Muscle of arm (tissue), 12 donors: ENCODE results near the gene ARHGDIG. TPM values are rescaled to one million over a fixed set of nuclear protein-coding genes. Genes with fewer than 3 reads are reported as not detected.

Experiments
- DNase-seq: peaks from one replicate; pipeline ENCODE4 v3.0.0-alpha.2; 2013
- polyA plus RNA-seq, 12 donors: library from polyadenylated mRNA; unstranded; fragments of 120-200 nt; gene quantifications; one replicate each; pipeline ENCODE4 v1.2.1, GENCODE V29; 2013; ENCODE audit not compliant: insufficient read length in 12 of 12

The ARHGDIG gene
- polyA plus RNA-seq, 12 donors = 0.53 to 2.4 (median 0.93) TPM; not detected in 3

DNA sequence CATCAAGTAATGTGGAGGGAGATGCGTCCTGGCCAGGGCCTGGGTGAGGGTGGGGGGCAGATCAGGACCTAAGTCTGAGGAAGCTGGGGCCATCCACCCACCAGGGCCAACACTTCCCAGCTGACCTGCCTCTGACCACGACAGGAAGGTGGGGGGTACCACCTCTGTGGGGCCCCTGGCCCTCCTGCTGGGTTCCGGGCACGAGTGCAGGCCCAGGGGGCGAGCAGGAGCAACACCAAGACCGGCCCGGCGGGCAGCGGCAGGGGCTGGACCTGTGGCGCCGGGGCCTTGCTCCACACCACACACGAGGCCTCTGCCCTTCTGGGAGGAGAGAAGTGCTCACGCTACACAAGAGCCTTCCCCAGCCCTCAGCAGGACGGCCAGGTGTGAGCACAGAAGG, 15.9 kb downstream of the ARHGDIG start:
- no peak for DNase-seq

DNA sequence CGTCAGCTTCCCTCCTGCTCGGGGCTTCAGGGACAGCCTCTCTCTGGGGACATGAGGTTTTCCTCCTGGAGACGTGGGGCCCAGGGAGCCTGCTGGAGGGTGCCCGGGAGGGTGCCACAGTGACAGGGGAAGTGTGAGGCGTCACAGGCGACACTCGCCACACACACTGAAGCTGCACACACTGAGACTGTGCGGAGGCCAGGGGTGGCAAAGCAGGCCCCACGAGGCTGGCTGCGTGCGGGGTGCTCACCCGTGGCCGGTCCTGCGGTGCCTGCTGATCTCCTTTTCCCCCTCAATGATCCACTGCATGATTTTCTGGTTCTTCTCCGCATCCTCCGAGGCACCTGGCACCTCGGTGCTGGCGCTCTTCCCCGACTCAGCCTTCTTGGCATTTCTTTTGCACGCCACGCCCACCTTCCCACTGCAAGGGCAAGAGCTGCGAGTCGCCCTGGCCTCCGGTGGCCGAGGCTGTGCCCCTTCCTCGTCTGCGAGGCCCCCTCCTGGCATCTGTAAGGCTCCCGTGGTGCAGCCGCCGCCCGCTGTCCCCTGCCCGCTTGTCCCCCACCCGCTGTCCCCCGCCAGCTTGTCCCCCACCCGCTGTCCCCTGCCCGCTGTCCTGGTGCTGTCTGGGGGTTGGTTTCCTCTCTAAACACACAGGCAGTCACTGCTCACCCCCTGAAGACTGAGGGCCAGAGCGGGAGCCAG, 16.6 kb downstream of the ARHGDIG start:
- DNase-seq = no peak

DNA sequence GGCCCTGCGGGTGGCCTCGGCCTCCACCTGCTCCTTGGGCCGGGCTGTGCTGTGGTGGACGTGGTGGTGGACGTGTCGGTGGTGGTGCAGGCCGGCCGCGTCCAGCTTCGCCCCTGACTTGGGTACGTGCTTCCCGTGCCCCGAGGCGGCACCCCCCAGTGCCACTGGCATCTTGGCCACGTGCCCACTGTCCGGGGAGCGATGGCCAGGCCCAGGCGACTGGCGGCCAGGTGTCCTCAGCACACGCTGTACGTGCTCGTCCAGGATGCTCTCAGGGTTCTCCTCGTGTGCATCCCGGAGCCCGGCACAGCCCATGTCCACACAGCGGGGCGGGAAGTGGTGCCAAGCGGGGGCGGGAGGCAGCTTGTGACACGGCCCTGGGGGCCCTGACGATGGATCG, 17.4 kb downstream of the ARHGDIG start:
- DNase-seq = no peak

DNA sequence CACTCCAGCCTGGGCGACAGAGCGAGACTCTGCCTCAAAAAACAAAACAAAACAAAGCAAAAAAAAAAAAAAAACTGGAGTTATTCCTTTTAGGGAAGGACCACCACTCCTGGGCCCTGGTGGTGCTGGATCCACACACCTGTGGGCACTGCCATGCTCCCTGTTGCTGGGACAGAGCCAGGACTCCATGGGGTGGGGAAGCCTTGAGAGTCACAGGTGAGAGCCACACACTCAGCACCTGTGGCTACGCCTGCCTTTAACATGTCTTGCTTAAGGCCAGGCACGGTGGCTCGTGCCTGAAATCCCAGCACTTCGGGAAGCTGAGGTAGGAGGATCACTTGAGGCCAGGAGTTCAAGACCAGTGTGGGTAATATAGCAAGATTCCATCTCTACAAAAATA, 20.8 kb downstream of the ARHGDIG start:
- no peak for DNase-seq

DNA sequence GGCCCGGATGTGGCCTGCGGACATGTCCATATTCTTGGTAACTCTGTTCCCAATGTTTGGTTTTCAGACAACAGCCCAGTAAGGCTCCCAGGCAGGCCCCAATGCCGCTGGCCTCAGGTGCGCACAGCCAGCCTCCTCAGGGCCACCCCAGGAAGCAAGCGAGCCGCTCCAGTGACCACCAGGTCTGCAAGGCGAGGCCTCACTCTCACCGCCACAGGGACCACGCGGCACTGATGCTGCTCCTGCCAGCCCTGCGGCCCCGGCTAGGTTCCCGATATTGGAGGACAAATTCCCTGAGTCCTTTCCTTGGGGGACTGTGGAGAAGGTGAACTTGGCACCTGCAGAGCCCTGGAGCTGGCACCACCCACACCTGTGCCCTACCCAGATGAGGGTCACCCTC, 21.6 kb downstream of the ARHGDIG start:
- DNase-seq = no peak

DNA sequence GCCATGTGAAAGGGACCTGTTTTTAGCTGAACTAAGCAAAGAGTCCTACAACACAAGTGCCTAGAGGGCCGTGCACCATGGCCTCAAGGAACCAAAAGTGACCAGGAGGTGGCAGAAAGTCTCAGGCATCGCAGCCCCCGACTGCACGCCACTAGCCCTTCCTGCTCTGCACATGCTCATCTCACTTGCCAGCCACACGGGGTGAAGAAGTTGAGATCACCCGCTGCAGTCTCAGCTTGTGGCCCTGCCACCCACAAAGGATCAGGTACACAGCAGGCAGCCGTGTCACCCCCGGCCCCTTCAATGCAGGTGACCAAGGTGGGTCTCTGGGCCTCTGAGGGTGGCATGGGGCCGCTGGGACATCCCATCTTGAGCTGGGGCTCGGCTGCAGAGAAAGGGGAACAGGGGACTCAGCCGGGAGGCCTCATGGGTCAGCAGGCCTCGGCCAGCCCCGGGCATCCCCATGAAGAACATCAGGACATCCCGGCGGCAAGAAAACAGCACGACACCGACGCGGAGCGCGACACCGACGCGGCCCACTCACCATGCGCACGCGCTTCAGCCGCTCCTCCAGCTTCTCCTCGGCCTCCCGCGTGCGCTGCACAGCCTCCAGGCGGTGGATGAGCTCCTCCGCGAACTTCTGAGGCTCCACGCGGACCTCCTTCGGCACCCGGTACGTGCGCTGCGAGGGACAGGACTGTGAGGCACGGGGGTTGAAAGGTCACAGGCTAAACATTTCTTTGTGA, 23.5 kb downstream of the ARHGDIG start:
- DNase-seq = no peak

DNA sequence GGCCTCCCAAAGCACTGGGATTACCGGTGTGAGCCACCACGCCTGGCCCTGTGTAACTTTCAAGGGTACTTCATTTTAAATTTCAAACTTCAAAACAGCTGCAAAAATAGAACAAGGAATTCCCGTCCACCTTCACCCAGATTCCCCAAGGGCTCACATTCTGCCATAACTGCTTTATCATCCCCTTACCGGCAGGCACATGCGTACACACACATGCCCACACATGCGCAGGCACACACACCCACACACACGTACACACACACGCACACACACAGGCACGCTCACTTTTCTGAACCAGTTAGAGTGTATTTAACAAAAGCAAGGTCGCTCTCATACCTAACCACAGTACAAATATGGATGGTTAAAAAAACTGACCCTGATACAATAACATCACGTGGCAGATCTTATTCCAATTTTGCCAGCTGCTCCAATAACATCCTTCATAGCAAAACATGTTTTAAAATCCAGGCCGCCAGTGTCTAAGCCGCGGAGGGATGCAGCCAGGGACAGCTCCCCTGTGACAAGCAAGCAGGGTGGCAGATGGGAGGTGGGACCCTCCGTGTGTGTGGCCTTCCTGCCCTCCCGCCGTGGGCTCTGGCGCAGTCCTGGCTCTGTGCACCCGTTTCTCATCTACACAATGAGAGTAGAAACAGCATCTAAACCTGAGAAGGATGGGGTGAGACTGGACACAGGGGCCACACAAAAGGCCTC, 25.7 kb downstream of the ARHGDIG start:
- DNase-seq = no peak

DNA sequence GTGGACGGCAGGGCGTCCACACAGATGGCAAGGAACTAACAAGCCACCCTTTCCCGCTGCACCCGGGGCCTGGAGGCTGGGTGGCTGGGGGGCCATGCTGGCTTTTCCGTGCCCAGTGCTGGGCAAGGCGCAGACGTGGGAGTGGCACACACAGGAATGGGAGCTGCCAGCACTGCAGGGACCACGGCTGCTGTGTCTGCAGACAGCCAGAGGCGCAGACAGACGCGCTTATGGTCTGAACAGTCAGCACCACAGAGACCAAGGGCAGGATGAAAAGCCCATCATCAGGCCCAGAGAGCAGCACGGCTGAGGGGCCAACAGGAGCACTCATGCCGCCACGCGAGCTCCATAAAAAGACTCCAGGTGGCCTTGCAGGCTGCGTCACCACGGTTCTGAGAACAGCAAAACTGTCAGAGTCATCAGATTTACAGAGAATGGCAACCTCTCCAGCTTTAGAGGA, 26.6 kb downstream of the ARHGDIG start:
- no peak for DNase-seq

DNA sequence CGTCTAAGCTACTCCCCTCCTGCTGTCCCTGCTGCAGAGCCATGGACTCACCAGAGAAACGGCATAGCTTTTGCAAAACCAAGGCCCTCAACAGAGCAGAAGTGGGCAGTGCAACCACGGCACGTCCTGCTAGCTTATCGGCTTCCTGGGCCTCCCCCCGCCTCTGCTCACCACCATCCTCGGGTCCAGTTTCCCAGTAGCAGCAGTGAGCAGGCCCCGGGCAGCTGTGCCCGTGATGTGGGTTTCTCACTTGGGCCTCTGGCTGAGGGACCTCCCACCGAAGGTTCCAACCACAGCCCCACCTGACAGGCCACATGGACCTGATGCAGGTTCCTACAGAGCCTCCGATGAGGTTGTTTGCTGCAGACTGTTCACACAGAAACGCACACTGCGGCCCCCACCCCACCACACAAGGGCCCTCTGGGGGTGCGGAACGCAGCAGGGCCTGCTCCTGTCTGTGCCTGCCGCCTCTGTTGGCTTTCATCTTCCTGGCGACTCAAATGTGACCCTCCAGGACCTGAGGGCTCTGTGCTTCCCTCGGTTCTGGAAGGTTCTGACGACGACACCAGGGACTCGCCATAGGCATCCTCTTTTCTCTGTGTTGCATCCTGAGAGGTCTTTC, 27.4 kb downstream of the ARHGDIG start:
- DNase-seq = no peak

DNA sequence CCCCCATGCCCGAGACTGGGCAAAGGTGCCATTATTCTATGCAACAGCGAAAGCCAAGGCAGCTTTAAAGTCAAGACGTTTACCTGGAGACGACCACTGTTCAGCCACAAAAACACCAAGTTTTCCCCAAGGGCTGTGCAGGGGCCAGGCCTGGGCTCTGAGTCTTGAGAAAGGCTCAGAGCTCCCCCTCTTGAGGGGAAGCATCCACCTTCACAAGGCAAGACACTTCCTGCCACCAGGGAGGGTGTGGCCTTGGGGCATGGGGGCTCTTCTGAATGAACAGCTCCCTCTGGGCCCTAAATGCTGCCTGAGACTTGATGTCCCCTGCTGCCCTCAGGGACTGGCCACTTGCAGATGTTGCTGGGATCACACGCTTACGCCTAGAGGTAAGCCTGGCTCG, 29.1 kb downstream of the ARHGDIG start:
- no peak for DNase-seq

DNA sequence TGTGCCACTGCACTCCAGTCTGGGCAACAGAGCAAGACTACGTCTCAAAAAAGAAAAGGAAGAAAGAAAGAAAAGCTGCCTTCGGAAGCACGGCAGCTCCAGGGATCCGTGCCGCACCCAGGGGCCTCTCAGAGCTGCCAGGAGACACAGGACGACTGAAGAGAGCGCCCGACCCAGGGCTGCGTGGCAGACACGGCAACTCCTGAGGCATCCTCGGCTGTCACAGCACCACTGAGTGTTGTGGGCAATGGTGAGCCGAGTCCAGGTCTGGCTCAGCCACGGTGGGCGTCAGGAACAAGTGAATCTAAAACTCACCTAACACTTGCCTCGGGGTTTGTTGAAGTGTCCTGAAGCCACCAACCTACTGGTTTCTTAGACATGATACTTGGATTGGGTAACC, 31.3 kb downstream of the ARHGDIG start:
- DNase-seq = no peak

DNA sequence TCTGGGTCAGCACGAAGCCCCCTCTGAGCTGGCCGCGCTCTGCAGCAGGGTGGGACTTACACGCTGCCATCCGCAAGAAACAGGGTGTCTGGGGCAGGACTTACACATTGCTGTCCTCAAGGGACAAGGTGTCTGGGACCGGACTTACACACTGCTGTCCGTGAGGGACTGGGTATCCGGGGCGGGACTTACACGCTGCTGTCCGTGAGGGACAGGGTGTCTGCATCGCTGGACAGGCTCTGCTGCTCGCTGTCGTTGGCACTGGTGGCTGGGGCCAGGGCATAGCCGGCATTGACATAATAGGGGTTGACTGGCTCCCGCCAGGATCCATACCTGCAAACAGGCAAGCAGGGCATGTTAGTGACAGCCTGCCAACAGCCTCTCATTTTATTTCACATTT, 34.0 kb downstream of the ARHGDIG start:
- DNase-seq = no peak

DNA sequence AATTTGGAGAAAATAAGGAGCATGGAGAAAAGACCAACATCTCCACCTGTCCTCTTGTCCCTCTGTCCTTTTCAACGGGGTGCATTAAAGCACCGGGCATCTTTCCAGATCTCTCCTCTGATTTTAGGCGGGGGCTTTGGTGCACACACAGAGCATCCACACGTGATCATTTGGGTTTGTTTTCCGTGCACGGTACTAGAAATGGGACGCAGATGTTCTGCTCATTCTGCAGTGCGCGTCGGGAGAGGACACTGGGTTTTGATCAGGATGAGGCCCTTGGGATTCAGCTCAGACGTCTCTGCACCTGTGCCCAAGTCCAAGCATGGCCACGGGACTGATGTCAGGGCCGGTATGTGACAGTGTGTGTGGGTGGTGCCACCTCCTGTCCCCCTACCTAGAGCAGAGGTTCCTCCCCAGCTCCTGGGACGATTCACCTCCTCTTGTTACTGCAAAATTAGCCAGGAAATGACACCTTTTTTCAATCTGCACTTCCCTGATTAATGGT, 34.5 kb downstream of the ARHGDIG start:
- no peak for DNase-seq

DNA sequence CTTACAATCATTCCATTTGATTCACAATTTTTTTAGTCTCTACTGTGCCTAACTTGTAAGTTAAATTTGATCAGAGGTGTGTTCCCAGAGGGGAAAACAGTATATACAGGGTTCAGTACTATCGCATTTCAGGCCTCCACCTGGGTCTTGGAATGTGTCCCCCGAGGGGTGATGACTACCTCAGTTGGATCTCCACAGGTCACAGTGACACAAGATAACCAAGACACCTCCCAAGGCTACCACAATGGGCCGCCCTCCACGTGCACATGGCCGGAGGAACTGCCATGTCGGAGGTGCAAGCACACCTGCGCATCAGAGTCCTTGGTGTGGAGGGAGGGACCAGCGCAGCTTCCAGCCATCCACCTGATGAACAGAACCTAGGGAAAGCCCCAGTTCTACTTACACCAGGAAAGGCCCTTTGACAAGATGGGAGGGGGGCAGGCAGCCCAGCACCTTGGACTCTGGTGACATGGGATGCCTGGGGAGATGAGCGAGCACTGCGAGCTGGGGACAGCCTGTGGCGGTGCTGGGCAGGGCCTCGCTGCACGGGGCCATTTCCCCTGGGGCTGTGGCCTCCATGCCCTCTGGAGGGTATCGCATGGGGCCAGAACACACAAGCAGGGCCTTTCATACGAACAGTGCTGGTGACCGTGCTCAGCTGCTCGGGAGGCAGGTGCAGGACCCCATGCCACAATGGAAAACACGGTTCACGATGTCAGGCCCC, 36.5 kb downstream of the ARHGDIG start:
- DNase-seq = no peak

DNA sequence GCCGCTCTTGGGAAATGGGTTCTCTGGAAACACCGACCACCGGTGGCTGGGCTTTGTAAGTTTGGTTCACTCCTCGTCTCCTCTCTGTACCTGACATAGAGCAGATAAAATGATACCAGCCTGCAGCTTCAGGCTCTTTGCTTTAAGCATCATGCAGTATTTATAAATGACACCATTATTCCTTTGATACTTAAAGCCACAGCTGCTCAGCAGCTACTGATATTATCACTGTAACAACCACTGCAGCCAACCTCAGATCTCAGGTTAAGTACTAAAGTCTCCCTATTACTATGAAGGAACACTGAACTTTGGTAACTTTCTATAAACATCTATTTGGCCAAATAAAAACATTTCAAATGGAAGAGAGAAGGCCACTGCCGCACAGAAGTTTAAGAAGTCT, 37.2 kb downstream of the ARHGDIG start:
- no peak for DNase-seq

DNA sequence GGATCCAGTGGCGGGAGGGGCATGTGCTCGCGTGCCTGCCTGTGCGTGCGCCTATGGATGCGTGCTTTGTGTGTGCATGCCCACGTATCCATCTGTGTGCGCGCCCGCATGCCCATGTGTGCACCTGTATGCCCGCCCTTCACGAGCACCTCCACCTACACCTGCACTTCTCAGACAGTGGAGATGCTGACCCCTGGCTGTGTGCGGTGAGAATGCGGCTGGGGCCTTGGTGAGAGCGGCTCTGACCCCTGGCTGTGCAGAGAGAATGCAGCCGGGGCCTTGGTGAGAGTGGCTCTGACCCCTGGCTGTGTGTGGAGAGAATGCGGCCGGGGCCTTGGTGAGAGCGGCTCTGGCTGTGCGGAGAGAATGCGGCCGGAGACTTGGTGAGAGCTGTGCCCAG, 38.2 kb downstream of the ARHGDIG start:
- no peak for DNase-seq

DNA sequence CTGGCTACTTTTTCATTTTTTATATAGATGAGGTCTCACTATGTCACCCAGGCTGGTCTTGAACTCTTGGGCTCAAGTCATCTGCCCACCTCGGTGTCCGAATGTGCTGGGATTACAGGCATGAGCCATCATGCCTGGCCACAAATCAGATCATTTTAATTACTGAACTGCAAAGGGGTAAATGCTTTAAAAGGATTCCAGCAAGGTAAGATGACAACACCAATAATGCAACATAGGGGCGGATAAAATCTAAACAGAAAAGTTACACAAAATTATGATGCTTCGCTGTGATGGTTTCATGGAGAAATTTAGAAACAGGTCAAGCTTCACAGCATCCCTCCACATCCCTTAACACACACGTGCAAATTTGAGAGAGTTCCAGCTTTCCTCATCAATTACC, 39.8 kb downstream of the ARHGDIG start:
- DNase-seq = no peak

DNA sequence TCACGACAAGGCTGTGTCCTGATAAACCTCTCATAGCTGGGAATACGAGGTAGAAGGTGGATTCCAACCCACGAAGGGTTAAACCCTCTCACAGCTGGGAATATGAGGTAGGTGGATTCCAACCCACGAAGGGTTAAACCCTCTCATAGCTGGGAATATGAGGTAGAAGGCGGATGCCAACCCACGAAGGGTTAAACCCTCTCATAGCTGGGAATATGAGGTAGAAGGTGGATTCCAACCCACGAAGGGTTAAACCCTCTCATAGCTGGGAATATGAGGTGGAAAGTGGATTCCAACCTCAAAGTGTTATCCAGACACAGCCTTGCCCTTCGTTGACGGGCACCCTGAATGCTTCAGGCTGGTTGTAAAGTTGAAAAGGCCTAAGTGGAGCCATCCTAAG, 41.1 kb downstream of the ARHGDIG start:
- no peak for DNase-seq

DNA sequence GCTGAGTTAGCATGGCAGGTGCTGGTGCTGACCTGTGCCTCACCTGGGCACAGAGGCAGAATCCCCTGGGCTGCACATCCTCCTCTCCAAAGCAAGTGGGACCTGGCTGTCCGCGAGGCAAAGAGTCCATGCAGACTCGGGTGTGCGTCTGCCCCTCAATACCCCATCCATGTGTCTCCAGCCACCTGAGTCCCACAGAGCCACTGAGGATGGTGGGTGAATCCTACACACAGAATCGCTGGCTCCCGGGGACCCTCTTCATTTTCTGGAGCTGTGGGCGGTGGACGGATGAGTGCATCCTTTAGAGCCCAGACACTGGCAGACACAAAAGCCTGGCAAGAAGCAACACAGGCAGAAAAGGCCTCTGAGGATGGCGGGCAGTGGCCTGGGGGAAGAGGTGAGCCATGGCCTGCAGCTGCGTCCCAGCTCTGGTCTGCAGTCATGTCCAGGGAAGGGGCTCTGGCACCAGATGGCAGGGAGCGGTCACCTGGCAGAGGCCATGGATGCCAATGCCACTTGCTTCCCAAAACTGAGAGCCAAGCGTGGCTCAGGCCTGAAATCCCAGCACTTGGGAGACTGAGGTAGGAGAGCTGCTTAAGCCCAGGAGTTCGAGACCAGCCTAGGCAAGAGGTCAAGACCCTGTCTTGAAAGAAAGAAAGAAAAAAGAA, 42.2 kb downstream of the ARHGDIG start:
- DNase-seq = no peak

DNA sequence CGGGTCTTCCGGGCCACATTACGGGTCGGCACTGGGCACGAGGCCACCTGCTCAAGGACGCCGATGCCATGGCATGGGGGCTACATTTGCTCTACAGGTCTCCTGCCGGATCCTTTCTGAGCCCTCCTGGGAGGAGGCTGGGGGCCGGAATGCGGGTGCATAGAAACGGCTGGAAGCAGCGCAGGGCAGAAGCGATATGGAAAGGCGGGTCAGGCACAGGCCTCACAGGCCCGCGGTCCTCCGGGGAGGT, 43.7 kb downstream of the ARHGDIG start:
- DNase-seq = no peak
